Measurements from ENCODE around the gene SF3B5.

DNA sequence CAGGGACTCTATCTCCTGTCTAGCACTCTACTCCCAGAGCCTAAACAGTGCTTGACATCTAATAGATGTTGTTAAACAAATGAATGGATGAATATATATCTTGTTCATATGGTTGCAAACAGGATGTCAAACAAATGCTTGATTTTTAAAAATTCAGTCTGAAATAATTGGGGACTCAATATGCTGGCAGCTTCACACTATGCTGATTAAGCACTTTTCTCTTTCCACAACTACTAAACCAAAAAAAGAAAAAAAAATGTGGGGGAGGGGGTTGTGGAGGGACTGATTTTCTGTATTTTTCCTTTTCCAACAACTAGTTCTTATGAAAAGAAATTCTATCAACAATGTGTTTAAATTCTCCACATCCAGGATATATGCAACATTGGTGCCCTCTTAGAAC is 42.9 kb downstream of the SF3B5 start:
- no peak for TF ChIP-seq CTCF (conservative IDR thresholded peaks at IDR 0.05)
- TF ChIP-seq ZFX (IDR thresholded peaks at IDR 0.05) = no peak
